Left cardiac atrium (tissue), 4 donors: ENCODE measurements around the gene ITGB3BP. TPM values are rescaled to one million over a fixed set of nuclear protein-coding genes. Genes with fewer than 3 reads are reported as not detected.
A peak's percentile ranks its signal among the peaks of the same experiment; 100 is the strongest.
"Not testable (repeated sequence)": the region's sequence is repeated elsewhere in the genome, so short reads cannot be mapped to it uniquely, and the experiment has no call there.

Experiments
- ATAC-seq, 2 donors: fragments of 200-7000 bp; cut with Tn5 transposase; one replicate each; pipeline ENCODE4 v1.9.1; 2020; ENCODE audit warnings: mild to moderate bottlenecking in 2 of 2, moderate library complexity in 2 of 2
- DNase-seq: peaks from one replicate; pipeline ENCODE4 v3.0.0-alpha.2; 2020
- intact Hi-C, 2 donors: fragments of 100-400 bp; cut with DNase I; formaldehyde crosslinking; loops; one replicate each; pipeline versions ENCODE4 v1.14.1 to v1.15.1; 2022 to 2023
- long read RNA-seq: library from polyadenylated mRNA; unstranded; transcript quantifications from one replicate; pipeline ENCODE4 v2.0.0, GENCODE V29; 2021
- total RNA-seq, 2 donors: library from RNA; stranded (reverse); fragmentation: NEBNext Ultra II Directional; extraction: Animal tissue kit (Norgen Biotek cat#: 25700); gene quantifications; one replicate each; pipeline ENCODE4 v1.2.1, GENCODE V29; 2021
- donor health status: DM: no; HTN: yes; CAD: no.
- donor health status: DM: no; HTN: yes; CAD: no; lungs with severe emphysema.
- donor health status: DM: yes; HTN: yes; CAD: no.
- donor health status: Dilated cardiomyopathy.

The ITGB3BP gene
- 1 to 10 TPM; 6.4 to 8.3 TPM for total RNA-seq
- long read RNA-seq, partial matches to known transcripts: 2 of 4 reads
- long read RNA-seq, other reads (novel, unspliced or antisense): 1 of 4 reads

- peak; percentile 77 for DNase-seq
- peak; percentile 94 to 97 for ATAC-seq
- intact Hi-C loops: no loop called here
Observed at GRCh38 chr1:63522891-63523728, at the start of gene ITGB3BP, which contains the start of gene EFCAB7. Gene ITGB3BP (minus strand): TSS chr1:63523225. CDS start chr1:63523133, 92 bp downstream. Gene EFCAB7 (plus strand): TSS chr1:63523525. CDS start chr1:63525573, 2,048 bp downstream.

GRCh38 chr1:63572686-63573085 lies 49.7 kb upstream of the ITGB3BP start:
- intact Hi-C loops, DNase-seq, ATAC-seq: not testable (repeated sequence)

GRCh38 chr1:63569640-63570316 lies 46.8 kb upstream of the ITGB3BP start:
- intact Hi-C loops: no loop called here
- ATAC-seq: no peak
- no peak for DNase-seq

GRCh38 chr1:63569068-63569467 lies 46.0 kb upstream of the ITGB3BP start:
- DNase-seq (no peak), ATAC-seq (no peak)
- intact Hi-C loops: no loop called here

GRCh38 chr1:63563745-63564144 lies 40.7 kb upstream of the ITGB3BP start:
- DNase-seq (no peak), ATAC-seq (no peak)
- intact Hi-C loops: no loop called here

GRCh38 chr1:63559357-63559756 lies 36.3 kb upstream of the ITGB3BP start:
- intact Hi-C loops: no loop called here
- DNase-seq (no peak), ATAC-seq (no peak)

- ATAC-seq (no peak), DNase-seq (no peak)
- intact Hi-C loops: no loop called here
Observed at GRCh38 chr1:63557365-63557987, 34.5 kb upstream of the ITGB3BP start.

- intact Hi-C loops: no loop called here
Observed at GRCh38 chr1:63555480-63555879, 32.5 kb upstream of the ITGB3BP start.

GRCh38 chr1:63548877-63549276 lies 25.9 kb upstream of the ITGB3BP start:
- intact Hi-C loops: no loop called here
- ATAC-seq (no peak), DNase-seq (no peak)

More at GRCh38 chr1:63555480-63555879, 32.5 kb upstream of the ITGB3BP start:
- no peak for ATAC-seq
- no peak for DNase-seq

- ATAC-seq (no peak), DNase-seq (no peak)
- intact Hi-C loops: no loop called here
Observed at GRCh38 chr1:63548303-63548702, 25.3 kb upstream of the ITGB3BP start.

GRCh38 chr1:63547621-63548294 lies 24.7 kb upstream of the ITGB3BP start:
- intact Hi-C loops: no loop called here
- DNase-seq (no peak), ATAC-seq (no peak)

GRCh38 chr1:63545780-63546179 lies 22.8 kb upstream of the ITGB3BP start:
- no peak for DNase-seq
- intact Hi-C loops: no loop called here

GRCh38 chr1:63537940-63538339 lies 14.9 kb upstream of the ITGB3BP start:
- DNase-seq (no peak), ATAC-seq (no peak)
- intact Hi-C loops: loop anchor here in 1 of 2 donors (5.0 kb wide), 1 partner anchor 696 kb away; no protein-coding TSS in a partner anchor

More at GRCh38 chr1:63545780-63546179, 22.8 kb upstream of the ITGB3BP start:
- ATAC-seq: no peak

GRCh38 chr1:63537006-63537405 lies 14.0 kb upstream of the ITGB3BP start:
- intact Hi-C loops: loop anchor here in 1 of 2 donors (5.0 kb wide), 1 partner anchor 695 kb away; no protein-coding TSS in a partner anchor

GRCh38 chr1:63534406-63534805 lies 11.4 kb upstream of the ITGB3BP start:
- intact Hi-C loops: no loop called here
- DNase-seq: no peak
- no peak for ATAC-seq

More at GRCh38 chr1:63537006-63537405, 14.0 kb upstream of the ITGB3BP start:
- ATAC-seq (no peak), DNase-seq (no peak)

GRCh38 chr1:63533931-63534330 lies 10.9 kb upstream of the ITGB3BP start:
- ATAC-seq (no peak), DNase-seq (no peak)
- intact Hi-C loops: no loop called here

GRCh38 chr1:63532727-63533126 lies 9.7 kb upstream of the ITGB3BP start:
- intact Hi-C loops: no loop called here
- DNase-seq (no peak), ATAC-seq (no peak)

GRCh38 chr1:63524201-63524600 lies 1.2 kb upstream of the ITGB3BP start:
- no peak for ATAC-seq
- intact Hi-C loops: no loop called here
- DNase-seq: no peak

GRCh38 chr1:63523738-63524137 lies 713 bp upstream of the ITGB3BP start:
- DNase-seq: no peak
- intact Hi-C loops: no loop called here
- peak; percentile 49 to 55 for ATAC-seq
